ENCODE measurements around the gene XPO6.
A peak's percentile ranks its signal among the peaks of the same experiment; 100 is the strongest.

XPO6 gene

DNA sequence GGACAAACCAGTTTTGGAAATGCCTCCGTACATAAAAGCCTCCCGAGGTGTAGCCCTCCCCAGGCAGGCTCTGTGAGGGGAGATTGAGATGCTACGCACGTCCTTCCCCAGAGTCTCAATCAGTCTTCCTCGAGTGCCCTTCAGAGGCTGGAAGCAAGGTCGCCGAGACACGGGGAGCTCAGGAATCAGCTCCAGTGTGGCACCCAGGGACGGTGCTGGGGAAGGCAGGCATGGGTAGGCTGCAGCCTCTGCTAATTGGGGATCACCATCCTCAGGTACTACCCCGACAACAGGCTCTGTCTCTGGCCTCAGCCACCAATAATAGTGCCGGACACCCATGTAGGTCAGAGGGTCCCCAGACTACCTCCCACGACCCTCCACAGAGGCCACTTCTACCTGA is 120.1 kb downstream of the XPO6 start:
- no peak for DNase-seq (ENCODE audit: low read depth, low spot score)

DNA sequence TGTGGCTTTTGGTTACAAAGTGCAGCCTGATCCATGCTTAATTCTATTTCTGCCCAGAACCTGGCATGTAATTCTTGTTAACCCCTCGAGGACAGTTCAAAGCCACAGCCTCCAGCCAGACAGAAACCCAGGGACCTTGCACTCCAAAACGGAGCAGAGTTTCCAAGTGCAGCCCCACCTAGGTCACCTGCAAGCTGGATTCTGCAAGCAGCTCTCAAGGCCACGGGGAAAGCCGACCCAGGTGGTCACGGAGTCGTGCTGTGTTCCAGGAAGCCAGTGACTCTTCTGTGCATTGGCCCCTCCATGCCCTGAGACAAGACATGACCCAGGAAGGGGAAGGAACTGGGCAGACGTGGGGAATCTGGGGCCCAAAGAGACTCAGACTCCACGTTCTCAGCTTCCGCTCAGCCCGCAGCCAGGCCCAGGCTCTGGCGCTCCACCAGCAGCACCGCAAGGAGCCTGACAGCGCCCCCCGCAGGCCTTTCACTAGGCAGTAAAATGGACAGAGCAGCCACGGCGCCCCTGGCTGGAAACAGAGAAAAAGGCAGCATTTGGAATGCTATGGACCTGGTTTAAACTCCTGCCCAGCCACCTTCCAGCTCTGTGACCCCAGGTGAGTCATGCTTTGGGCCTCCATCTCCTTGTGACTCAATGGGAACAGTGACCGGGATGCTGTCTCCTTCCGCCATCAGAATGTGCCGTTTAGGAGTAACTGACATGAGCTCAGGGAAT is 121.0 kb downstream of the XPO6 start:
- peak; percentile 54 for DNase-seq (ENCODE audit: low read depth, low spot score)

DNA sequence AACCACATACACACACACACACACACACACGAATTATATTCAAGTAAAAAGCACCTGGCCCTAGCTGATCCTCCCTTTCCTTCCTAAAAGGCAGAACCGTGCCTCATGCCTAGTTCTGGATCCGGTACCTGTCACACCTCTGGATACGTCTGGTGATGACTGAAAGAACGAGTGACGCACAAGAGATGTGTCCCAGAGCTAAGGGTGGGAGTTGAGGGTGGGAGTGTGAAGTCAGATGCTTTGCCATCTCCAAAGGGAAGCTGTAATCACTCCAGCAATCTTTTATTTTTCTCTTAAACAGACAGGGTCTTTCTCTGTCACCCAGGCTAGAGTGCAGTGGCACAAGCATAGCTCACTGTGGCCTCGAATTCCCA is 121.8 kb downstream of the XPO6 start:
- DNase-seq (ENCODE audit: low read depth, low spot score) = no peak

DNA sequence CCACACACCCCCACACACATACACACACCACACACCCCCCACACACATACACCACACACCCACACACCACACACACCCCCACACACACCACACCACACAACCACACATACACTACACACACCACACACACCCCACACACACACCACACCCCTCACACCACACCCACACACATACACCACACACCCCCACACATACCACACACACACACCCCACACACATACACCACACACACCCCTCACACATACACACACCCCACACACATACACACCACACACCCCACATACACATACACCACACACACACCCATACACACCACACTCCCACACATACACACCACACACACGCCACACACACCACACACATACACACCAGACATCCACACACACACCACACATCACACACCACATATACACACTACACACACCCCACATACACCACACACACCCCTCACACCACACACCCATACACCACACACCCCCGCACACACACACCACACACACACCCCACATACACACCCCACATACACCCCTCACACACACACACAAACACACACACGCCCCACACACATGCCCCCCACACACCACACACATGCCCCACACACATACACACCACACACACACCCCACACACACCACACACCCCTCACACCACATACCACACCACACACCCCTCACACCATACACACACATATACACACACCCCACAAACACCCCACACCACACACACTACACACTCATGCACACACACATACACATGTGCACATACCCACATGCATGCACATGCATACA is 122.4 kb downstream of the XPO6 start:
- no peak for DNase-seq (ENCODE audit: low read depth, low spot score)

DNA sequence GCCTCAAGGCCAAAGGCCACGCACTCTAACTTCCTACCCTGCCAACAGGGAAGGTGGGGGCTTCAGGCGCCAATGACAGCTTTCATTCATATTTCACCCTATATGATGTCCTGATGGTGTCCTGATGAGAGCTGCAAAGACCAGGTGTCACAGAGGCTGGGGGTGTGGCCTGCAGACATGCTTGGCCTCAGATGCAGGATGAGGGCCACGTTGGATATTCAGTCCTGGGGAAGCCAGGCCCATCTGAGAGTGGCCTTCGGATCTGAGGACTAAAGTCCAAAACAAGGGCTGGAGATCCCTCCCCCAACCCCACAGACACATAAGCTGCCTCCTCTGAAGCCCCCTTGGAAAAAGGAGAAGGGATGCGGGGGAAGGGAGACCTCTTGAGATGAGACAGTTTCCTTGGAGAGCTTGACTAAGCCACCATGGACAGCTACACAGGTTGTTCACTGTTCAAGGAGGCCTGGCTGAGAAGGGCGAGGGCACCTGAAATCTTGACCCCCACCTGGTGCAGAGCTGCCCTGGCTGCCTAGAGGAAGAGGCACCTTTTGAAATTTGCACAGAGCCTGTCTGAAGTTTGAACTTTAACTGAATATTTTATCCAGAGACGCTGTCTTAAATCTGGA is 124.0 kb downstream of the XPO6 start:
- no peak for DNase-seq (ENCODE audit: low read depth, low spot score)

DNA sequence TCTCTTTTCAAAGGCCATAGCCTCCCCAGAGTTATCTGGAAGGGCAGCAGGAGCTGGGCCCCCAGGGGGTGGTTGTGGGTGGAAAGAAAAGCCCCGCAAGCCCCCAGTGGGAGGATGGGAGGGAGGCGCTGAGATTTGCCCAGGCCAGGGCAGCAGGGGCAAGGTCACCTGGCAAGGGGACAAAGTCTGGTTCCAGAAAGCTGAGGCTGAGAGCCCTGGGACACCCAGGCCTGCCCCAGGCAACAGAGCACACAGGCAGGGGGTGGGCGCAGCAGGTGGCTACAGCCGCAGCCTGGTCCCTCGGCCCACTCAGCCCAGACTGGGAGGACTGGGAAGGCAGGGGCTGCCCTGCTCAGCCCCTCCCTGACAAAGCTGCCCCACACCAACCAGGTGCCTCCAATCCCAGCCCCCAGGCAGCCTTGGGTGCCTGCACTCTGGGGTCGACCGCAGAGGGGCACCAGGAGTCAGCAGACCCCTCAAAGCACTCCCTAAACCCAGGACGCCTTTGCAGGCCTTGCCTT is 124.6 kb downstream of the XPO6 start:
- DNase-seq (ENCODE audit: low read depth, low spot score) = no peak

DNA sequence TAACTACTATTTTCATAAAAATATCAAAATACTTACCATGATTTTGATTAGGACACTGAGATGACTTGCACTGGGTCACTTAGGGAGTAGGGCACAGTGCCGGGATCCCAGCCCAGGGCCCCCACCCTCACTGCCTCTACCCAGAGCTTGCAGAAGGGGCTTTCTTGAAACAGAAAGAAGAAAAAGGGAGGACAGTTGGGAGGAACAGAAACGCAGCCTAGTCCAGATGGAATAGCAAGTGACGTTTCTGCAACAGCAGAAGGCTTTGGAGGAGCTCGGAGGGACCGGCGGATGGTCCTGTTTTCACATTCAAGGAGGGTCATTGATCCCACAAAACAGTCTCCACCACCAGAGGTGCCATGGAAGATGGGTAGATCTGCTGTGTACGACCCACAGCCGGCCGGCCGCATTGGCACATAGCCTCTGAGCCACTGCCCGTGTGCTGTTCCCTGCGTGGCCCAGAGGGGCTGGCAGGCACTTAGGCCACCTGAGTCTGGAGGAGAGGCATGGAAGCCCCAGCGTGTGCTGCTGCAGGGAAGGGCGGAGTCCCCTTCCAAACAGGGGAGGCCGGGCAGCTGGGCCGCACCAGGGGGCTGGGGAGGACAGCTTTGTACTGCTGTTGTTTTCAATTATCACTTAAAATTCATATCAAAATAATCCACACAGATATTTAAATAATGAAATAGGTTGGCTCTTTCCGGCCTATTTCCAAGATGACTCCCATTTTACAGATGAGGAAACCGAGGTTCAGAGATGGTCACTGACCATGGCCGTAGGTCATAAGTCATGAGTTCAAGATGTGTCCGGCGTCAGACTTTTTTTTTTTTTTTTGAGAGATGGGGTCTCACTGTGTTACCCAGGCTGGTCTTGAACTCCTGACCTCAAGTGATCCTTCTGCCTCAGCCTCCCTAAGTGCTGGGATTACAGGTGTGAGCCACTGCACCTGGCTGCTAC is 125.3 kb downstream of the XPO6 start:
- DNase-seq (ENCODE audit: low read depth, low spot score) = no peak

DNA sequence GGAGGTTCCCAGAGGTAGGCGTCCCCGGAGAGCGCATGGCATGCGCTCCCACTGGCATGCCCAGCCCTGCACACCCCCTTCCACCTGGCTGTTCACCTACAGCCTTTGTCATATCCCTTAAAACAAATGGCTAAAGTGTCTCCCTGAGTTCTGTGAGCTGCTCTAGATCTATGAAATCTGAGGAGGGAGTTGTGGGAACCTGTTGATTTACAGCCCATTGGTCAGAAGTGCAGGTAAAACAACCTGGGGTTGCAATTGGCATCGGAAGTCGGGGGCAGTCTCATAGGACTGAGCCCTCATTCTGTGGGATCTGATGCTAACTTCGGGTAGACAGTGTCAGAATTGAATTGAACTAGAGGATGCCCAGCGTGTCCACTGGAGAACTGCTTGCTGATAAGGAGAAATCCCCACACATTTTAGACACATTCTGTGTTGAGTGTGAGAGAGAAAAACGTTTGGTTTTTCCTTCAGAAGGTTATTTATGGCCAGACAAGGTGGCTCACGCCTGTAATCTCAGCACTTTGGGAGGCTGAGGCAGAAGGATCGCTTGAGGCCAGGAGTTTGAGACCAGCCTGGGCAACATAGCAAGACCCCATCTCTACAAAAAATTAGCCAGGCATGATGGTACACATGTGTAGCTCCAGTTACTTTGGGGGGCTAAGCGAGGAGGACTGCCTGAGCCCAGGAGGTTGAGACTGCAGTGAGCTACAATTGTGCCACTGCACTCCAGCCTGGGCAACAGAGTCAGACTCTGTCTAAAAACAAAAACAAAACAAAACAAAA is 126.2 kb downstream of the XPO6 start:
- DNase-seq (ENCODE audit: low read depth, low spot score) = no peak

DNA sequence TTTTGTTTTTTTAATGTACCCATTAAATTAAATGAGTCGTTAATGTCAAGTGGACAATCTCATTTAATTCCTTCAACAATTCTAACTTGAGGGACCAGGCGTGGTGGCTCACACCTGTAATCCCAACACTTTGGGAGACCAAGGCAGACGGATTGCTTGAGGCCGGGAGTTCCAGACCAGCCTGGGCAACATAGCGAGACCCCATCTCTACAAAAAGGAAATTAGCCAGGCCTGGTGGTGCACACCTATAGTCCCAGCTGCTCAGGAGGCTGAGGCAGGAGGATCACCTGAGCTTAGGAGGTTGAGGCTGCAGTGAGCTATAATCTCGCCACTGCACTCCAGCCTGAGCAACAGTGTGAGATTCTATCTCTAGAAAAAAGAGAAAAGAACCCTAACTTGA is 127.6 kb downstream of the XPO6 start:
- DNase-seq (ENCODE audit: low read depth, low spot score) = no peak

DNA sequence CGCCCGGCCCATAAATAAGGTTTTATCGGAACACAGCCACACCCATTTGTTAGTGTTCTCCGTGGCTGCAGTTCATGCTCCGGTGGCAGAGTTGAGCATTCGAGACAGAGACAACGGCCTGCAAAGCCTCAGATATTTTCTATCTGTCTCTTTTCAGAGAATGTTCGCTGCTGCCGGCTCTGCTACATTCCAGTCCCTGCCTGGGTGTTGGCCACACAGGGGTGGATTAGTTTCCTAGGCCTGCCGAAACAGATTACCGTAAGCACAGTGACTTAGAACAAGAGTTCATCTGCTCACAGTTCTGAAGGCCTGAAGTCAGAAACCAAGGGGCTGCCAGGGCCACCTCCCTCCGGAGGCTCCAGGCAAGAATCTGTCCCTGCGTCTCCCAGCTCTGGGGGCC is 129.1 kb downstream of the XPO6 start:
- no peak for DNase-seq (ENCODE audit: low read depth, low spot score)

DNA sequence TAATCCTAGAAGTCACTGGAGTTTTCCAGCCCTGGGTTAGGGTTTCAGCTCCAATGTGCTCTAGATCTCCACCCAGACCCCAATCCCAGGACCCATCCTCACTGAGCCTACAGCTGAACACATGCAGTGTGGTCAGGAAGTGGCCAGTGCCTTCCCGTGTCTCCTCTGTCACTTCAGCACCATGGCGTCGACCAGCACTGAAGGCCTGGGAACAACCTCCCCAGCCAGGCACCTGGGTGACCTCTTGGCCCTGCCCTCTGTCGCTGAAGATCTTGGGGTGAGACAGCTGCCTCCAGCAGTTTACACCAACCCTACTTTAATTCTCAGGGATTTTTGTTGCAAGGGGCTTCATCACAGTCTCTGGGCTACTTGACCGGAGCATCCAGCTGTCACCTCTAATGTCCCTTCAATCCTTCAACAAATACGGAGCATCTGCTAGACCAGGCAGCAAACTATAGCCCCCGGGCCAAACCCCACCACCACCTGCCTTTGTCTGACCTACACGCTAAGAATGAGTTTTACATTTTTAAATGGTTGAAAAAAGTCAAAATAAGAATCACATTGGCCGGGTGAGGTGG is 130.3 kb downstream of the XPO6 start:
- no peak for DNase-seq (ENCODE audit: low read depth, low spot score)

DNA sequence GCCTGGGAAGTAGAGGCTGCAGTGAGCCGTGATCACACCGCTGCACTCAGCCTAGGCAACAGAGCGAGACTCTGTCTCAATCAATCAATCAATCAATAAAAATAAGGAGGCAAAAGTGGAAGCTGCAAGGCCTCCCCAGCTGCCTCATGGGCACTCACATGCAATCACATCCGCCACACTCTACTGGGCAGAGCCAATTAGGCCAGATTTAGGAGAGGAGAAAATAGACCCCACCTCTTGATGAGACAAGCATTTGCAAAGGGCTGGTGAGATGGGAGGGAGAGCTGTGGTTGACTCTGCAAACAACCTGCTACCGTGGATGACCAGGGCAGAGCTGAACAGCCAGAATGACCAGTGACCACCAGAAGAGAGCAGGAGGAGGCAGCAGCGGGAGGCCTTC is 133.5 kb downstream of the XPO6 start:
- DNase-seq (ENCODE audit: low read depth, low spot score) = no peak

DNA sequence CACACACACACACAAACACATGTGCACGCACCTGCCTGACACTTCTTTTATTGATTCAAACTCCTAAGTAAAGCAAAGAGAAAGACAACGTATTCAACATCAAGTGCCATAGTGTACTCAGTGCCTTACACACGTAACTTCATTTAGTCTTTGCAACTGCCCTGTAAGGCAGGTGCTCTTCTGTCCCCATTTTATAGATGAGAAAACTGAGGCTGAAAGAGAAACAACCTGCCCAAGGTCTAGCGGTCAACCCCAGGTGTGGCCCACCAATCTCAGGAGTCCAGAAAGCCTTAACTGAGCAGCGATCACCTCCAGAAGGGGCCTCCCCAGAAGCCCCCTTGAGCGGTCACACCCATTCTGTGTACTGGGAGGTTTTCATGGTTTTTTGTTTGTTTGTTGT is 137.9 kb downstream of the XPO6 start:
- no peak for DNase-seq (ENCODE audit: low read depth, low spot score)

DNA sequence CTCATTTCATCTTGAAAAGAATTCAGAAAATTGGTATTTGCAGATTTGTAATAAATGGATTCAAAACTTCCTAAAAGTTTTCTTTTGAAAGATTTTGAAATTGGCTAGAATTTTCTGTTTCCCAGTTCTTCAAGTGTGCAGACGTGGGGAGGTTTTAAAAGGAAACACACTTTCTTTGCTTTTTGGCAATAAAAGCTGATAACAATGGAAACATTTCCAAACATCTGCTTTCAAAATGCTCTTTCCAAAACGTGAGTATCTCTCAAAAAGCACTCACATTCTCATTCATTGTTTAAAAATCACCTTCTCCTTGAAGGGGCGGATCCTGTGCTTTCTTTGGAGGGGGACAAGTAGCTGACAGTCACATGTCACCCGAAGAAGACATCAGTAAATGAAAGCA is 139.7 kb downstream of the XPO6 start:
- no peak for DNase-seq (ENCODE audit: low read depth, low spot score)

DNA sequence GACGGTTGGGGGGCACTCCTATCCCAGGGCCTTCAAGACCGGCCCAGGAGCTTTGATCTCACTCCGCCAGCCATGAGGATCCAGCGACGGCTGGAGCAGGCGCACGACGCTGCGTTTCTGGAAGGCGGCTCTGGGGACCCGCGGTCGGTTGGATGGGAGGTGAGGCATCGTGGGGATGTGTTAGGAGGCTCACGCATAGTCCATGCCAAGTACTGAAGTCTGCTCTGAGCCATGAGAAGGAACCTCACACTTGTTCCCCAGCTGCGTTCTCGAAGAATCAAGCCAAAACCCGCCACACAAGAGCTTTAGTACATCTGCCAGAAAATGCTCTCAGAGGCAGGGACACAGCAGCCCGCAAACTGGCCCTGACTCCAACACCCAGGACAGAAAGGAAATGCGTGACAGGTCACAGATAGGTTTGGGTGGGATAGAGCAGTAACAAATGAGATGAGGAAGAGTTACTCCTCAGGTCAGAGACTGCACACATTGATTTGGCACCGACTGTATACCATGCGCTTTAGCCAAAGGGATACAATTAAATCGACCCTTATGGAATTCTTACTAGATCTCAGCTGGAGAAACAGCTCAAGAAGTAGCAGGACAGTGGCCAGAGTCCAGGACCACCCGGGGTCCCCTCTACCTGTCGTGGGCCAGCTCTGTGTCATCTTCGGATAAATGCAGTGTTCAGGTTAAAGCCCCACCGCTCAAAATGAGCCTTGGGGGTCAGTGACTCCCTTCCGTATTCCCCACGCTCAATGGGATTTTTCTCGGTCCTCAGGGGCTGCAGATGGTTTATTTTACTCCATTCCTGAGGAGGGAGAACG is 141.6 kb downstream of the XPO6 start:
- no peak for DNase-seq (ENCODE audit: low read depth, low spot score)

DNA sequence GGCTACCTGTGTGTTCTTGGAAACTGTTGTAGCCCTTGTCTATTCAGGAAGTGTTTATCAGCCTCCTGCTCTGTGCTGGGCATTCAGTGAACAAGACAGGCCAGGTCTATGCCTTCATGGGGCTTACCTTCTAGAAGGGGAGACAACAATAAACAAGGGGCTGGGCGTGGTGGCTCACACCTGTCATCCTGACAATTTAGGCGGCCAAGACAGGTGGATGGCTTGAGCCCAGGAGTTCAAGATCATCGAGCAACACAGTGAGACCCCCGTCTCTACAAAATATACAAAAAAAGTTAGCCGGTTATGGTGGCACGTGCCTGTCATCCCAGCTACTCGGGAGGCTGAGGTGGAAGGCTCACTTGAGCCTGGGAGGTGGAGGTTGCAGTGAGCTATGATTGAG is 142.8 kb downstream of the XPO6 start:
- DNase-seq (ENCODE audit: low read depth, low spot score) = no peak

DNA sequence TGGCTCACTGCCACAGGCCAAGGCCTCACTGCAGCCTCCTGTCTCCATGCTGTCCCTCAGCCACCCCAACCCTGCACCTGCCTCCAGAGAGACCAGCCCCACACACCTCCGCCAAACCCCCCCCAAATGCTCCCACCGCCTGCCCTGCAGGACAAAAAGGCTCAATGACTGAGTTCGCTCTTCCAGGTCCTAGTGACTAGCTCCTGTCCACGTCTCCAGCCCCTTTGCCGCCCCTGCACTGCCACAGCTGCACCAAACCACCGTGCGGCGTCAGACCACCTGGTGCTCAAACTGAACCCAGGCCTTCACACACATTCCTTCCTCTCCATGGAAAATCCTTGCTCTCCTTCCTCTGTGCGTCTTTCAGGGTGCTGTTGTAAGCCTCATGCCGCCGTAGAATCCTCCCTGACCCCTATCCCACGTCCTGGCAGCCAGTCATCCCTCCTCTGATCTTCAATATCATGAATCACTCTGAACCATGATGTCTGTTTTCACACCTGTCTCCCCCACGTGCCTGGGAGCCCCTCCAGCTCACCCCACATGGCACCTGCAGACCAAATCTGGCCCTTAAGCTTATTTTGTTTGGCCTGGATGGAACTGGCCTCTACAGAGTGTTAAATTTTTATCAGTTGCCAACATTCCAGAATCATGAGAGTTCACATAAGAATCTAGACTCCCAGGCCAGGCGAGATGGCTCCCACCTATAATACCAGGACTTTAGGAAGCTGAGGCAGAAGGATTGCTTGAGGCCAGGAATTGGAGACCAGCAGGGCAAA is 144.0 kb downstream of the XPO6 start:
- no peak for DNase-seq (ENCODE audit: low read depth, low spot score)

DNA sequence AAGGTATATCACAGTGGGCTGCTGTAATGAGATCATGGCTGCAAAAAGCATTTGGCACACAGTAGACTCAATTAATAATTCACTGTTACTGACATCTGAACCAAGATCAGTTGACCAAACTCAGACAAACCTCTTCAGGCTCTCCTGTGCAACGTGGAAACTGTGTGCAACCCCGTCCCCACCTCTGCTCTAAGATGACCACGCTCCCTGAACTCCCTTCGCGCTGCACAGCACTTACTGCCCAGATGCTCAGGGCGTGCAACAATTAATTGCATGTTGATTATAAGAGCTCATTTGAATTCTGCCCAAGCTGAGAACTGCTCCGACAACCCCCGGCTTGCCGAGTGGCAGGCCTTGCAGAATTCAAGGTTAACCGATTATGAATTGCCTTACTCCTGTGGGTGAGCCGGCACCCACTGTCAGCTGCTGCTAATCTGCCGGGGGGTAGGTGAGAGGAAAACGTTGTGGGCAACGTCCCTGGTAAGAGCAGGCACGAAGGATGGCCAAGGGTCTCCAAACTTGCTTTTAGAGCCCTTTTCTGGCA is 147.0 kb downstream of the XPO6 start:
- no peak for DNase-seq (ENCODE audit: low read depth, low spot score)
